ENCODE measurements around the gene TIGD3. TPM values are rescaled to one million over a fixed set of nuclear protein-coding genes. Genes with fewer than 3 reads are reported as not detected.

Gene TIGD3
- total and polyA plus RNA-seq, 2 of the 8 experiments (the other 6 are each of a cell fraction or from before 2014, with no cell fraction given) = 1.1 to 1.3 TPM

DNA sequence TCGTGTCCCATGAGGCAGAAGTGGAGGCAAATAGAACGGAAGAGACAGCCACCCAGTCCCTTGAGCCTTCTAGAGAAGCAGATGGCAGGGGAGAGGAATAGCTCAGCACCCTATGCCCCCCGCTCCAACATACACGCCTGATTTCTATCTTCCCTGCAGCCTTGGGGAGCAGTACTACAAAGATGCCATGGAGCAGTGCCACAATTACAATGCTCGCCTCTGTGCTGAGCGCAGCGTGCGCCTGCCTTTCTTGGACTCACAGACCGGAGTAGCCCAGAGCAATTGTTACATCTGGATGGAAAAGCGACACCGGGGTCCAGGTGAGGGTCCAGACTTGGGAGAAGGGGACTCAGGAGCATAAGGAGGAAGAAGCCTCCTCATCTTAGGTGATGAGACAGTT, 14.3 kb upstream of the TIGD3 start:
- no peak overlapping the region for H2AFZ ChIP-seq (ENCODE audit: low read length)
- H3K27ac ChIP-seq (ENCODE audit: low read depth, low read length) = no peak overlapping the region
- H2BK20ac ChIP-seq (ENCODE audit: low read length) = no peak overlapping the region
- H4K91ac ChIP-seq (replicated peaks; ENCODE audit: insufficient read length, low read length) = no peak overlapping the region
- FAIRE-seq = no peak
- no peak overlapping the region for H3K23ac ChIP-seq (ENCODE audit: insufficient read length)
- WGBS, 2 experiments (ENCODE audit: extremely low coverage in 1 of 2, insufficient coverage in 1 of 2, insufficient read length in 1 of 2, insufficient replicate concordance in 2 of 2, low coverage in 1 of 2, low lambda C conversion rate in 2 of 2, missing lambda C conversion rate in 1 of 2) = 88% methylated on average over 11 of the region's 11 CpGs; no CpG with 5 or more reads in 1 of the 2 experiments
- H3K36me3 ChIP-seq (ENCODE audit: control insufficient read depth in 2 of 4, insufficient read depth in 4 of 4, low read length in 3 of 4) = peaks cover 18 to 53% (median 43%) of the 10 kb centered on the region in 4 experiments
- no peak overlapping the region for H2BK120ac ChIP-seq (replicated peaks; ENCODE audit: low read depth, low read length)
- no peak overlapping the region for H3K18ac ChIP-seq (ENCODE audit: extremely low read depth, low read length)
- H3K4me1 ChIP-seq (replicated peaks in 1 of 4; ENCODE audit: control insufficient read depth in 3 of 4, insufficient read depth in 4 of 4, low read length in 3 of 4) = no peaks in the 10 kb centered on the region
- POLR2A ChIA-PET (ENCODE audit: partially characterized antibody) = interaction anchor here (1.1 kb wide), 1 partner anchor 12 kb away, joined by 4 read pairs; no protein-coding TSS in a partner anchor
- no peaks in the 10 kb centered on the region for H3K23me2 ChIP-seq (ENCODE audit: low read depth, low read length)
- no peak overlapping the region for H4K5ac ChIP-seq (ENCODE audit: insufficient read length, low read depth, low read length)
- TF ChIP-seq KDM1A (IDR thresholded peaks at IDR 0.05; ENCODE audit: borderline replicate concordance, low read length) (no peak), RXRA (IDR thresholded peaks at IDR 0.05; ENCODE audit: insufficient read depth, low read depth, low read length) (no peak), POLR2AphosphoS5 (IDR thresholded peaks at IDR 0.05; ENCODE audit: low read depth, low read length) (no peak), TCF12 (IDR thresholded peaks at IDR 0.05; ENCODE audit: low read depth, low read length) (no peak), RFX5 (IDR thresholded peaks at IDR 0.05; ENCODE audit: borderline replicate concordance, low read depth, low read length) (no peak), YY1 (IDR thresholded peaks at IDR 0.05; ENCODE audit: low read depth, low read length) (no peak), EGR1 (IDR thresholded peaks at IDR 0.05; ENCODE audit: borderline replicate concordance, low read depth, low read length) (no peak), NANOG (IDR thresholded peaks at IDR 0.05; ENCODE audit: insufficient read depth, low read depth, low read length, poor library complexity, severe bottlenecking) (no peak), MAFK (IDR thresholded peaks at IDR 0.05; ENCODE audit: low read depth, low read length) (no peak)
- TF ChIP-seq, protein P1, sequence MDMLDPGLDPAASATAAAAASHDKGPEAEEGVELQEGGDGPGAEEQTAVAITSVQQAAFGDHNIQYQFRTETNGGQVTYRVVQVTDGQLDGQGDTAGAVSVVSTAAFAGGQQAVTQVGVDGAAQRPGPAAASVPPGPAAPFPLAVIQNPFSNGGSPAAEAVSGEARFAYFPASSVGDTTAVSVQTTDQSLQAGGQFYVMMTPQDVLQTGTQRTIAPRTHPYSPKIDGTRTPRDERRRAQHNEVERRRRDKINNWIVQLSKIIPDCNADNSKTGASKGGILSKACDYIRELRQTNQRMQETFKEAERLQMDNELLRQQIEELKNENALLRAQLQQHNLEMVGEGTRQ (IDR thresholded peaks at IDR 0.05; ENCODE audit: low read length) = no peak
- TF ChIP-seq, protein P2, sequence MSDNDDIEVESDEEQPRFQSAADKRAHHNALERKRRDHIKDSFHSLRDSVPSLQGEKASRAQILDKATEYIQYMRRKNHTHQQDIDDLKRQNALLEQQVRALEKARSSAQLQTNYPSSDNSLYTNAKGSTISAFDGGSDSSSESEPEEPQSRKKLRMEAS (IDR thresholded peaks at IDR 0.05) = no peak
- H3K4me3 ChIP-seq (ENCODE audit: extremely low read depth in 1 of 4, insufficient read depth in 2 of 4, low read depth in 3 of 4, low read length in 4 of 4) = no peak overlapping the region
- peaks cover 8% of the 10 kb centered on the region for H3K79me1 ChIP-seq (ENCODE audit: low read depth, low read length)
- H3K4ac ChIP-seq (replicated peaks; ENCODE audit: insufficient read length, low read depth, low read length) = no peak overlapping the region
- no peak overlapping the region for H3K14ac ChIP-seq (ENCODE audit: insufficient read length)
- peaks cover 10 to 11% of the 10 kb centered on the region in 2 experiments for H4K20me1 ChIP-seq (replicated peaks in 1 of 2; ENCODE audit: control insufficient read depth in 1 of 2, insufficient read depth in 2 of 2, low read length in 2 of 2)
- H3K9ac ChIP-seq (replicated peaks in 1 of 4; ENCODE audit: extremely low read depth in 1 of 4, low read depth in 3 of 4, low read length in 3 of 4) = no peak overlapping the region
- H3K27me3 ChIP-seq (replicated peaks in 1 of 4; ENCODE audit: control insufficient read depth in 3 of 4, extremely low read depth in 1 of 4, insufficient read depth in 3 of 4, low read length in 3 of 4) = no peaks in the 10 kb centered on the region
- no peak overlapping the region for H2BK15ac ChIP-seq (ENCODE audit: low read length)
- H3K4me2 ChIP-seq (ENCODE audit: insufficient read depth in 1 of 2, low read depth in 2 of 2, low read length in 2 of 2) = no peak overlapping the region
- H3K9me3 ChIP-seq (ENCODE audit: insufficient read depth in 2 of 2, low read depth in 1 of 2, low read length in 1 of 2) = no peaks in the 10 kb centered on the region
- no peak overlapping the region for H2AK5ac ChIP-seq (ENCODE audit: low read depth, low read length)
- no peak overlapping the region for H3K56ac ChIP-seq (replicated peaks; ENCODE audit: insufficient read length, low read depth, low read length)
- H2BK12ac ChIP-seq (ENCODE audit: low read depth, low read length) = no peak overlapping the region
- CTCF ChIA-PET (ENCODE audit: partially characterized antibody) = interaction anchor here (1.0 to 52.8 kb wide), 3 partner anchors 10 to 54 kb away, joined by 3 to 1179 read pairs (median 3); no protein-coding TSS in a partner anchor
- H2BK5ac ChIP-seq (ENCODE audit: low read depth, low read length) = no peak overlapping the region
- DNase-seq (ENCODE audit: low read depth in 1 of 2, low spot score in 2 of 2) = no peak
- no peak overlapping the region for H4K8ac ChIP-seq (ENCODE audit: extremely low read depth, insufficient read depth, low read length)
- peaks cover 8 to 42% of the 10 kb centered on the region in 2 experiments for H3K79me2 ChIP-seq (ENCODE audit: control insufficient read depth in 1 of 2, insufficient read depth in 2 of 2, low read length in 2 of 2)

All from H1 (cell line).